Effector memory CD8-positive, alpha-beta T cell (primary cell): ENCODE measurements around the gene IL5RA.

Source experiments
- ATAC-seq: fragments of 150-1000 bp; cut with Tn5 transposase; replicated peaks from 2 replicates; pipeline ENCODE4 v1.10.0; 2021; ENCODE audit warnings: mild to moderate bottlenecking, moderate library complexity
- DNase-seq, 3 experiments: peaks; one replicate each; pipeline ENCODE4 v3.0.0; 2021
- H3K27ac Mint-ChIP-seq, 2 donors: one replicate each; pipeline ENCODE4 v1.8.0; 2022; ENCODE audit warnings: mild to moderate bottlenecking in 2 of 2, mixed read lengths in 2 of 2, moderate library complexity in 2 of 2
- H3K27me3 Mint-ChIP-seq, 2 donors: one replicate each; pipeline ENCODE4 v1.8.0; 2022; ENCODE audit warnings: mixed read lengths in 2 of 2
- H3K36me3 Mint-ChIP-seq: one replicate; pipeline ENCODE4 v1.8.0; 2022; ENCODE audit warnings: mild to moderate bottlenecking, moderate library complexity, mixed read lengths; ENCODE audit not compliant: insufficient read depth
- H3K4me1 Mint-ChIP-seq, 2 donors: one replicate each; pipeline ENCODE4 v1.8.0; 2022; ENCODE audit warnings: low read depth in 2 of 2, mixed read lengths in 2 of 2
- H3K4me3 Mint-ChIP-seq, 2 donors: one replicate each; pipeline ENCODE4 v1.8.0; 2022; ENCODE audit warnings: mild to moderate bottlenecking in 2 of 2, mixed read lengths in 2 of 2, moderate library complexity in 2 of 2
- H3K9me3 Mint-ChIP-seq, 2 donors: one replicate each; pipeline ENCODE4 v1.8.0; 2022; ENCODE audit warnings: mixed read lengths in 2 of 2

The IL5RA gene

GRCh38 chr3:3020209-3020608 lies 90.0 kb downstream of the IL5RA start:
- no peaks in the 10 kb centered on the region for H3K9me3 Mint-ChIP-seq
- DNase-seq (no peak), ATAC-seq (no peak)
- H3K36me3 Mint-ChIP-seq: no peaks in the 10 kb centered on the region
- H3K27ac Mint-ChIP-seq: no peak overlapping the region
- H3K4me1 Mint-ChIP-seq: no peaks in the 10 kb centered on the region
- no peak overlapping the region for H3K4me3 Mint-ChIP-seq
- H3K27me3 Mint-ChIP-seq: peaks cover 40 to 55% of the 10 kb centered on the region in 2 donors
